ENCODE data around the gene ABHD16A. TPM values are rescaled to one million over a fixed set of nuclear protein-coding genes. Genes with fewer than 3 reads are reported as not detected.
A peak's percentile ranks its signal among the peaks of the same experiment; 100 is the strongest.

The ABHD16A gene
- total and polyA plus RNA-seq, 2 of the 13 experiments (the other 11 are each of a cell fraction or from before 2014, with no cell fraction given) = 43.5 to 45.4 TPM

DNA sequence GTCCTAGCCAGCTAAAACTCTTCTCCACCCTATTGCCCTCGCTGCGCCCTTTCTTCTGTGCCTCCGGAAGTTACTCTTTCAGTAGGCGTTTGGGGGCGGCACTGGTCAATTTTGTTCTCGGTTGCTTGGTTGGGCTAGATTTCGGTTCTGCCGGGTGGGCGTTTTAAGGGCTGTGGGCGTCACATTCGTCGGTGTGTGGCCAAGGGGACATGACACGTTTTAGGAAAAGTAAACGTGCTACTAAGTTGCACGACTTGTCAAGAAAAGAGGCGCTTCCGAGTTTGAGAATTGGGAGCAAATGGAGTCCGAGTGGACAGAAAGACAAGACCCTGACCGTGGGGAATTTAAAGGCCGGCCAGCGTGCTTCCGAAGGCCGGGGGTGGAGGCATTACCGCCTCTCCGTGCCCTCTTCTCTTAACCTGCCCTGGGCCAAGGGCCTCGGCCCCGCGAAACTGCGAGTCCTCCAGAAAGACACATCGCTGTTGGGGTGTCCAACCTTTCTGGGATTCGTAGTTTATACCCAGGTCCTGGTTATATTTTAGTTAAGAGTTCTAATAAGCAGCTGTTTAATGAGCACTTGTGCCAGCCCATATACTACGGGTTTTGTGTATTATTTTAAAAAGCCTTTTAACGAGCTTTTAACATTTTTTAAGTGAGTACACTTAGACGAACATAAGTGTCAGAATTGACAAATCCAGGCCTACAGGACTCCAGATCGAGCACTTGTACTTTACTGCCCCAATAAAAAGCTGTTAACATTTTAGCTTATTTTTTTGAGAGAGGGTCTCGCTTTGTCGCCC, 50.0 kb downstream of the ABHD16A start (continued):
- TF ChIP-seq RBFOX2 (IDR thresholded peaks at IDR 0.05; ENCODE audit: low read depth, low read length) = peak; percentile 16; the same call in 1 of the 2 replicates
- TF ChIP-seq TGIF2 (CRISPR knock-in tag; IDR thresholded peaks at IDR 0.05) = 0 out of 2 replicates have a peak, but pooled peaks have one; percentile 7
- TF ChIP-seq MXI1 (IDR thresholded peaks at IDR 0.05; ENCODE audit: borderline replicate concordance, low read depth, low read length) = peak; percentile 50; the same call in 1 of the 3 replicates
- peak; percentile 85; the same call in 1 of the 2 replicates for TF ChIP-seq FLYWCH1 (CRISPR knock-in tag; IDR thresholded peaks at IDR 0.05)
- peak; percentile 67; the same call in 1 of the 2 replicates for TF ChIP-seq HOXA5 (CRISPR knock-in tag; IDR thresholded peaks at IDR 0.05)
- no peak for TF ChIP-seq TSC22D2 (CRISPR knock-in tag; IDR thresholded peaks at IDR 0.05; ENCODE audit: borderline replicate concordance)
- TF ChIP-seq SP4 (CRISPR knock-in tag; IDR thresholded peaks at IDR 0.05) = peak; percentile 78
- TF ChIP-seq, protein P1, sequence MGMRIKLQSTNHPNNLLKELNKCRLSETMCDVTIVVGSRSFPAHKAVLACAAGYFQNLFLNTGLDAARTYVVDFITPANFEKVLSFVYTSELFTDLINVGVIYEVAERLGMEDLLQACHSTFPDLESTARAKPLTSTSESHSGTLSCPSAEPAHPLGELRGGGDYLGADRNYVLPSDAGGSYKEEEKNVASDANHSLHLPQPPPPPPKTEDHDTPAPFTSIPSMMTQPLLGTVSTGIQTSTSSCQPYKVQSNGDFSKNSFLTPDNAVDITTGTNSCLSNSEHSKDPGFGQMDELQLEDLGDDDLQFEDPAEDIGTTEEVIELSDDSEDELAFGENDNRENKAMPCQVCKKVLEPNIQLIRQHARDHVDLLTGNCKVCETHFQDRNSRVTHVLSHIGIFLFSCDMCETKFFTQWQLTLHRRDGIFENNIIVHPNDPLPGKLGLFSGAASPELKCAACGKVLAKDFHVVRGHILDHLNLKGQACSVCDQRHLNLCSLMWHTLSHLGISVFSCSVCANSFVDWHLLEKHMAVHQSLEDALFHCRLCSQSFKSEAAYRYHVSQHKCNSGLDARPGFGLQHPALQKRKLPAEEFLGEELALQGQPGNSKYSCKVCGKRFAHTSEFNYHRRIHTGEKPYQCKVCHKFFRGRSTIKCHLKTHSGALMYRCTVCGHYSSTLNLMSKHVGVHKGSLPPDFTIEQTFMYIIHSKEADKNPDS (CRISPR knock-in tag; IDR thresholded peaks at IDR 0.05) = no peak
- 0 out of 2 replicates have a peak, but pooled peaks have one; percentile 23 for TF ChIP-seq TCF7 (IDR thresholded peaks at IDR 0.05; ENCODE audit: low read depth)
- no peak for TF ChIP-seq RFX3 (CRISPR knock-in tag; IDR thresholded peaks at IDR 0.05)
- TF ChIP-seq, protein P2, sequence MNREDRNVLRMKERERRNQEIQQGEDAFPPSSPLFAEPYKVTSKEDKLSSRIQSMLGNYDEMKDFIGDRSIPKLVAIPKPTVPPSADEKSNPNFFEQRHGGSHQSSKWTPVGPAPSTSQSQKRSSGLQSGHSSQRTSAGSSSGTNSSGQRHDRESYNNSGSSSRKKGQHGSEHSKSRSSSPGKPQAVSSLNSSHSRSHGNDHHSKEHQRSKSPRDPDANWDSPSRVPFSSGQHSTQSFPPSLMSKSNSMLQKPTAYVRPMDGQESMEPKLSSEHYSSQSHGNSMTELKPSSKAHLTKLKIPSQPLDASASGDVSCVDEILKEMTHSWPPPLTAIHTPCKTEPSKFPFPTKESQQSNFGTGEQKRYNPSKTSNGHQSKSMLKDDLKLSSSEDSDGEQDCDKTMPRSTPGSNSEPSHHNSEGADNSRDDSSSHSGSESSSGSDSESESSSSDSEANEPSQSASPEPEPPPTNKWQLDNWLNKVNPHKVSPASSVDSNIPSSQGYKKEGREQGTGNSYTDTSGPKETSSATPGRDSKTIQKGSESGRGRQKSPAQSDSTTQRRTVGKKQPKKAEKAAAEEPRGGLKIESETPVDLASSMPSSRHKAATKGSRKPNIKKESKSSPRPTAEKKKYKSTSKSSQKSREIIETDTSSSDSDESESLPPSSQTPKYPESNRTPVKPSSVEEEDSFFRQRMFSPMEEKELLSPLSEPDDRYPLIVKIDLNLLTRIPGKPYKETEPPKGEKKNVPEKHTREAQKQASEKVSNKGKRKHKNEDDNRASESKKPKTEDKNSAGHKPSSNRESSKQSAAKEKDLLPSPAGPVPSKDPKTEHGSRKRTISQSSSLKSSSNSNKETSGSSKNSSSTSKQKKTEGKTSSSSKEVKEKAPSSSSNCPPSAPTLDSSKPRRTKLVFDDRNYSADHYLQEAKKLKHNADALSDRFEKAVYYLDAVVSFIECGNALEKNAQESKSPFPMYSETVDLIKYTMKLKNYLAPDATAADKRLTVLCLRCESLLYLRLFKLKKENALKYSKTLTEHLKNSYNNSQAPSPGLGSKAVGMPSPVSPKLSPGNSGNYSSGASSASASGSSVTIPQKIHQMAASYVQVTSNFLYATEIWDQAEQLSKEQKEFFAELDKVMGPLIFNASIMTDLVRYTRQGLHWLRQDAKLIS (CRISPR knock-in tag; IDR thresholded peaks at IDR 0.05) = peak; percentile 80
- TF ChIP-seq, protein P3, sequence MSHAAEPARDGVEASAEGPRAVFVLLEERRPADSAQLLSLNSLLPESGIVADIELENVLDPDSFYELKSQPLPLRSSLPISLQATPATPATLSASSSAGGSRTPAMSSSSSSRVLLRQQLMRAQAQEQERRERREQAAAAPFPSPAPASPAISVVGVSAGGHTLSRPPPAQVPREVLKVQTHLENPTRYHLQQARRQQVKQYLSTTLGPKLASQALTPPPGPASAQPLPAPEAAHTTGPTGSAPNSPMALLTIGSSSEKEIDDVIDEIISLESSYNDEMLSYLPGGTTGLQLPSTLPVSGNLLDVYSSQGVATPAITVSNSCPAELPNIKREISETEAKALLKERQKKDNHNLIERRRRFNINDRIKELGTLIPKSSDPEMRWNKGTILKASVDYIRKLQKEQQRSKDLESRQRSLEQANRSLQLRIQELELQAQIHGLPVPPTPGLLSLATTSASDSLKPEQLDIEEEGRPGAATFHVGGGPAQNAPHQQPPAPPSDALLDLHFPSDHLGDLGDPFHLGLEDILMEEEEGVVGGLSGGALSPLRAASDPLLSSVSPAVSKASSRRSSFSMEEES (CRISPR knock-in tag; IDR thresholded peaks at IDR 0.05) = peak; percentile 14; the same call in 1 of the 2 replicates
- no peak; the same call in none of the 2 replicates for TF ChIP-seq ZBTB8A (CRISPR knock-in tag; IDR thresholded peaks at IDR 0.05; ENCODE audit: borderline replicate concordance, low read depth)
- TF ChIP-seq HNRNPL (IDR thresholded peaks at IDR 0.05; ENCODE audit: low read depth, low read length) = no peak
- 0 out of 2 replicates have a peak, but pooled peaks have one; percentile 0 for TF ChIP-seq SP2 (CRISPR knock-in tag; IDR thresholded peaks at IDR 0.05)
- TF ChIP-seq, protein P4, sequence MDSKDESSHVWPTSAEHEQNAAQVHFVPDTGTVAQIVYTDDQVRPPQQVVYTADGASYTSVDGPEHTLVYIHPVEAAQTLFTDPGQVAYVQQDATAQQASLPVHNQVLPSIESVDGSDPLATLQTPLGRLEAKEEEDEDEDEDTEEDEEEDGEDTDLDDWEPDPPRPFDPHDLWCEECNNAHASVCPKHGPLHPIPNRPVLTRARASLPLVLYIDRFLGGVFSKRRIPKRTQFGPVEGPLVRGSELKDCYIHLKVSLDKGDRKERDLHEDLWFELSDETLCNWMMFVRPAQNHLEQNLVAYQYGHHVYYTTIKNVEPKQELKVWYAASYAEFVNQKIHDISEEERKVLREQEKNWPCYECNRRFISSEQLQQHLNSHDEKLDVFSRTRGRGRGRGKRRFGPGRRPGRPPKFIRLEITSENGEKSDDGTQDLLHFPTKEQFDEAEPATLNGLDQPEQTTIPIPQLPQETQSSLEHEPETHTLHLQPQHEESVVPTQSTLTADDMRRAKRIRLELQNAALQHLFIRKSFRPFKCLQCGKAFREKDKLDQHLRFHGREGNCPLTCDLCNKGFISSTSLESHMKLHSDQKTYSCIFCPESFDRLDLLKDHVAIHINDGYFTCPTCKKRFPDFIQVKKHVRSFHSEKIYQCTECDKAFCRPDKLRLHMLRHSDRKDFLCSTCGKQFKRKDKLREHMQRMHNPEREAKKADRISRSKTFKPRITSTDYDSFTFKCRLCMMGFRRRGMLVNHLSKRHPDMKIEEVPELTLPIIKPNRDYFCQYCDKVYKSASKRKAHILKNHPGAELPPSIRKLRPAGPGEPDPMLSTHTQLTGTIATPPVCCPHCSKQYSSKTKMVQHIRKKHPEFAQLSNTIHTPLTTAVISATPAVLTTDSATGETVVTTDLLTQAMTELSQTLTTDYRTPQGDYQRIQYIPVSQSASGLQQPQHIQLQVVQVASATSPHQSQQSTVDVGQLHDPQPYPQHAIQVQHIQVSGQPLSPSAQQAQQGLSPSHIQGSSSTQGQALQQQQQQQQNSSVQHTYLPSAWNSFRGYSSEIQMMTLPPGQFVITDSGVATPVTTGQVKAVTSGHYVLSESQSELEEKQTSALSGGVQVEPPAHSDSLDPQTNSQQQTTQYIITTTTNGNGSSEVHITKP (CRISPR knock-in tag; IDR thresholded peaks at IDR 0.05; ENCODE audit: low read depth) = no peak
